ENCODE measurements around the gene FZD2. TPM values are rescaled to one million over a fixed set of nuclear protein-coding genes. Genes with fewer than 3 reads are reported as not detected.
"Not testable (repeated sequence)": the region's sequence is repeated elsewhere in the genome, so short reads cannot be mapped to it uniquely, and the experiment has no call there.

Gene FZD2
- total and polyA plus RNA-seq, 2 of the 8 experiments (the other 6 are each of a cell fraction or from before 2014, with no cell fraction given) = 17.6 to 86.7 TPM

- DNase-seq (ENCODE audit: low read depth in 1 of 2, low spot score in 2 of 2); H2BK12ac ChIP-seq (ENCODE audit: low read depth, low read length); H3K79me2 ChIP-seq (ENCODE audit: control insufficient read depth in 1 of 2, insufficient read depth in 2 of 2, low read length in 2 of 2); H3K36me3 ChIP-seq (ENCODE audit: control insufficient read depth in 2 of 4, insufficient read depth in 4 of 4, low read length in 3 of 4); H3K4ac ChIP-seq (replicated peaks; ENCODE audit: insufficient read length, low read depth, low read length); H3K79me1 ChIP-seq (ENCODE audit: low read depth, low read length); H3K4me2 ChIP-seq (ENCODE audit: insufficient read depth in 1 of 2, low read depth in 2 of 2, low read length in 2 of 2); FAIRE-seq; H4K91ac ChIP-seq (replicated peaks; ENCODE audit: insufficient read length, low read length); H4K5ac ChIP-seq (ENCODE audit: insufficient read length, low read depth, low read length); H3K9ac ChIP-seq (replicated peaks in 1 of 4; ENCODE audit: extremely low read depth in 1 of 4, low read depth in 3 of 4, low read length in 3 of 4); H3K4me1 ChIP-seq (replicated peaks in 1 of 4; ENCODE audit: control insufficient read depth in 3 of 4, insufficient read depth in 4 of 4, low read length in 3 of 4); H3K4me3 ChIP-seq (ENCODE audit: extremely low read depth in 1 of 4, insufficient read depth in 2 of 4, low read depth in 3 of 4, low read length in 4 of 4); H2AFZ ChIP-seq (ENCODE audit: low read length); H4K20me1 ChIP-seq (replicated peaks in 1 of 2; ENCODE audit: control insufficient read depth in 1 of 2, insufficient read depth in 2 of 2, low read length in 2 of 2); H2BK20ac ChIP-seq (ENCODE audit: low read length); H4K8ac ChIP-seq (ENCODE audit: extremely low read depth, insufficient read depth, low read length); H2BK120ac ChIP-seq (replicated peaks; ENCODE audit: low read depth, low read length); H3K23ac ChIP-seq (ENCODE audit: insufficient read length); H3K27ac ChIP-seq (ENCODE audit: low read depth, low read length); H2BK5ac ChIP-seq (ENCODE audit: low read depth, low read length); H3K18ac ChIP-seq (ENCODE audit: extremely low read depth, low read length); H3K14ac ChIP-seq (ENCODE audit: insufficient read length); H2AK5ac ChIP-seq (ENCODE audit: low read depth, low read length); H3K23me2 ChIP-seq (ENCODE audit: low read depth, low read length); H2BK15ac ChIP-seq (ENCODE audit: low read length); H3K27me3 ChIP-seq (replicated peaks in 1 of 4; ENCODE audit: control insufficient read depth in 3 of 4, extremely low read depth in 1 of 4, insufficient read depth in 3 of 4, low read length in 3 of 4); H3K56ac ChIP-seq (replicated peaks; ENCODE audit: insufficient read length, low read depth, low read length): not testable (repeated sequence)
- peaks cover 12 to 22% of the 10 kb centered on the region in 2 experiments for H3K9me3 ChIP-seq (ENCODE audit: insufficient read depth in 2 of 2, low read depth in 1 of 2, low read length in 1 of 2)
- ChIA-PET POLR2A (ENCODE audit: partially characterized antibody) (interaction anchor here (0.8 to 2.3 kb wide), 2 partner anchors 11 to 14 kb away, joined by 4 to 9 read pairs; partner anchors contain the start of gene FZD2), CTCF (ENCODE audit: partially characterized antibody) (interaction anchor here (0.6 to 2.4 kb wide), 5 partner anchors 15 to 35 kb away, joined by 3 to 15 read pairs (median 5); no protein-coding TSS in a partner anchor)
- 90% methylated on average over 12 of the region's 23 CpGs; no CpG with 5 or more reads in 1 of the 2 experiments for WGBS, 2 experiments (ENCODE audit: extremely low coverage in 1 of 2, insufficient coverage in 1 of 2, insufficient read length in 1 of 2, insufficient replicate concordance in 2 of 2, low coverage in 1 of 2, low lambda C conversion rate in 2 of 2, missing lambda C conversion rate in 1 of 2)
Measured at GRCh38 chr17:44568311-44568944, 11.1 kb downstream of the FZD2 start.

Data from H1 (cell line).